GM12892 (cell line): ENCODE data around the gene ZNF365.

ENCODE experiments used
- POLR2A ChIP-seq: IDR thresholded peaks from 2 replicates; pipeline ENCODE4 v1.6.1; 2011; ENCODE audit warnings: low read depth, low read length, control low read depth
- POLR2AphosphoS5 ChIP-seq: IDR thresholded peaks from 2 replicates; pipeline ENCODE4 v1.6.1; 2011; ENCODE audit warnings: low read depth, low read length, control low read depth
- TAF1 ChIP-seq: IDR thresholded peaks from 2 replicates; pipeline ENCODE4 v1.6.1; 2011; ENCODE audit warnings: low read depth, mild to moderate bottlenecking, control low read depth, low read length, borderline replicate concordance

GRCh38 chr10:62379394-62379793 lies 5.2 kb downstream of the ZNF365 start:
- TF ChIP-seq POLR2AphosphoS5: no peak
- TF ChIP-seq TAF1: no peak
- TF ChIP-seq POLR2A: no peak
